Uterus (tissue), 4 donors: ENCODE results near the gene C8G. TPM values are rescaled to one million over a fixed set of nuclear protein-coding genes. Genes with fewer than 3 reads are reported as not detected.

ENCODE experiments used
- DNase-seq, 2 donors: peaks; one replicate each; pipeline ENCODE4 v3.0.0-alpha.2; 2019 to 2020
- H3K27ac ChIP-seq, 2 donors: fragments of 200-600 bp; sonication (generic); 1 replicate in 1 of 2; 2 replicates in 1 of 2; pipeline ENCODE4 v1.5.1; 2016 to 2018
- H3K27me3 ChIP-seq, 2 donors: fragments of 200-600 bp; sonication (generic); one replicate each; pipeline ENCODE4 v1.5.1; 2018 to 2019; ENCODE audit warnings: control low read depth in 1 of 2
- H3K36me3 ChIP-seq, 2 donors: fragments of 200-600 bp; sonication (generic); one replicate each; pipeline ENCODE4 v1.5.1; 2019; ENCODE audit warnings: control low read depth in 1 of 2
- H3K4me1 ChIP-seq, 2 donors: fragments of 200-600 bp; sonication (generic); one replicate each; pipeline ENCODE4 v1.5.1; 2018 to 2019; ENCODE audit warnings: control low read depth in 1 of 2
- H3K4me3 ChIP-seq, 2 donors: fragments of 200-600 bp; sonication (generic); 1 replicate in 1 of 2; 2 replicates in 1 of 2; pipeline ENCODE4 v1.5.1; 2018 to 2019; ENCODE audit warnings: mild to moderate bottlenecking in 1 of 2
- H3K9me3 ChIP-seq, 2 donors: fragments of 200-600 bp; sonication (generic); one replicate each; pipeline ENCODE4 v1.5.1; 2019; ENCODE audit warnings: control low read depth in 1 of 2
- POLR2A ChIP-seq, 2 donors: fragments of 450-650 bp; IDR thresholded peaks; one replicate each; pipeline ENCODE4 v1.6.1; 2016; ENCODE audit warnings: antibody characterized with exemption in 2 of 2, mild to moderate bottlenecking in 1 of 2, moderate library complexity in 1 of 2
- intact Hi-C: fragments of 100-400 bp; cut with DNase I; formaldehyde crosslinking; loops from one replicate; pipeline ENCODE4 v1.15.1; 2023; ENCODE audit warnings: low total_unique reads
- total RNA-seq, 4 donors: library from RNA; depleted of rRNA in 3 of 4; stranded (reverse); fragments of >200 nt in 3 of 4; gene quantifications; one replicate each; pipeline versions ENCODE4 v1.1.0 to v1.2.4, GENCODE V29; 2014 to 2023
- TF ChIP-seq, protein P1 (sequence below), 4 experiments: fragments of 200-600 bp in 2 of 4; fragments of 450-650 bp in 2 of 4; sonication (generic) in 2 of 4; IDR thresholded peaks; one replicate each; pipeline ENCODE4 v1.5.1; 2016 to 2019; ENCODE audit warnings: antibody characterized with exemption in 4 of 4, mild to moderate bottlenecking in 2 of 4, moderate library complexity in 1 of 4
- donor health status: DM: yes; HTN: yes; CAD: no.

Gene C8G
- total RNA-seq, 4 donors from 2014 or later: not detected

DNA sequence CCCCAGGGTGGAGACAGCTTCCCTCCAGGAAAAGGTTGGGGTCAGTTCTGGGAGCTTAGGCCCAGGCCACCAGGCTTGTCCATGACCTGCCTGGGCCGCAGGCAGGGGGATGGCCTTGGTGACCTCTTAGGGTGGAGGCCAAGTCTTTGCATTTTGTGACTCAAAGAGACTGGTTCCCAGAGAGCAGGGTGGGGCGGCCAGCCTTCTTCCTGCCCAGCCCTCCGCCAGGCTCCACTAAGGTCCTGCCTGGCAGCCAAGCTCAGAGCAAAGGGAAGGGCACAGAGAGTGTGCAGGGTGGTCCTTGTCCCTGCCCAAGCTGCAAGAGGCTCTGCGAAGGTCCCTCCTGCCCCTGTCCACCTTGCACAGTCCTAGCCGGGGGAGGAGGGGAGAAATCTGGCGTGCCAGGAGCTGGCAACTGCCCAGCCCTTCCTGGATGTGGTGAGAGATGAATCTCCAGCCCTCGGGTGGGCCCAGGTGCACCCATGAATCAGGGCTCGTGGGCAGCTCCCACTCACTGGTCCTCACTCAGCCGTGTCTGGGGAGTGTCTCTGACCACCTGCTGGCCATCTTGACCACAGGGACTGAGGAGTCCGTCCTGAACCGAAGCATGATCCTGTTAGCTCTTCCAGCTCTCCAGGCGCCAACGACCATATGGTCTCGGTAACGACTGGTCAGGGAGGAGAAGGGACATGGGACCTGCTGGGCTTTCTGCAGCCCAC lies 29.9 kb downstream of the C8G start:
- DNase-seq: no peak
- Histone ChIP-seq H3K36me3 (no peaks in the 10 kb centered on the region), H3K9me3 (no peaks in the 10 kb centered on the region), H3K4me3 (no peak overlapping the region), H3K4me1 (no peaks in the 10 kb centered on the region), H3K27ac (peak overlapping the region in 1 of 2 donors; percentile 49), H3K27me3 (no peaks in the 10 kb centered on the region)
- TF ChIP-seq, protein P1, sequence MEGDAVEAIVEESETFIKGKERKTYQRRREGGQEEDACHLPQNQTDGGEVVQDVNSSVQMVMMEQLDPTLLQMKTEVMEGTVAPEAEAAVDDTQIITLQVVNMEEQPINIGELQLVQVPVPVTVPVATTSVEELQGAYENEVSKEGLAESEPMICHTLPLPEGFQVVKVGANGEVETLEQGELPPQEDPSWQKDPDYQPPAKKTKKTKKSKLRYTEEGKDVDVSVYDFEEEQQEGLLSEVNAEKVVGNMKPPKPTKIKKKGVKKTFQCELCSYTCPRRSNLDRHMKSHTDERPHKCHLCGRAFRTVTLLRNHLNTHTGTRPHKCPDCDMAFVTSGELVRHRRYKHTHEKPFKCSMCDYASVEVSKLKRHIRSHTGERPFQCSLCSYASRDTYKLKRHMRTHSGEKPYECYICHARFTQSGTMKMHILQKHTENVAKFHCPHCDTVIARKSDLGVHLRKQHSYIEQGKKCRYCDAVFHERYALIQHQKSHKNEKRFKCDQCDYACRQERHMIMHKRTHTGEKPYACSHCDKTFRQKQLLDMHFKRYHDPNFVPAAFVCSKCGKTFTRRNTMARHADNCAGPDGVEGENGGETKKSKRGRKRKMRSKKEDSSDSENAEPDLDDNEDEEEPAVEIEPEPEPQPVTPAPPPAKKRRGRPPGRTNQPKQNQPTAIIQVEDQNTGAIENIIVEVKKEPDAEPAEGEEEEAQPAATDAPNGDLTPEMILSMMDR (IDR thresholded peaks at IDR 0.05): no peak
- TF ChIP-seq POLR2A (IDR thresholded peaks at IDR 0.05): no peak
- intact Hi-C loops: no loop called here

DNA sequence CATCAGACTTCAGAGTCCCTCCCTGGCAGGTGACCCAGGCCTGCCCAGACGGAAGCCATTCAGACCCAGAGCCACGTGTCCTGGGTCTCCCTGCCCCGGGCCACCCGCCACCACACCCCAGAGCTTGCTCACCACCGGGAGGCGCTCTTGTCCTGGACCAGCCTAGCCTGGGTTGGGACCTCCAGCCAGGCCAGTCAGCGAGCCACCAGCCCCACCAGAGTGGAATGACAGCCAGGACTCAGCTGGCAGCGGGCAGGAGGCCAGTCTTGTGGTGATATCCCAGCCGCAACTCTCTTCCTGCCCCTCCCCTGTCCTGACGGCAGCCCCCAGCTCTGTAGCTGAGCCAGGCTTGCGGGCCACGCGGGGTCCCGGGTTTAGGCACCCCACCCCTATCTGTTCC lies 30.6 kb downstream of the C8G start:
- TF ChIP-seq, protein P1 (IDR thresholded peaks at IDR 0.05): no peak
- TF ChIP-seq POLR2A (IDR thresholded peaks at IDR 0.05): no peak
- H3K27ac ChIP-seq: peak overlapping the region; percentile 8 to 49

DNA sequence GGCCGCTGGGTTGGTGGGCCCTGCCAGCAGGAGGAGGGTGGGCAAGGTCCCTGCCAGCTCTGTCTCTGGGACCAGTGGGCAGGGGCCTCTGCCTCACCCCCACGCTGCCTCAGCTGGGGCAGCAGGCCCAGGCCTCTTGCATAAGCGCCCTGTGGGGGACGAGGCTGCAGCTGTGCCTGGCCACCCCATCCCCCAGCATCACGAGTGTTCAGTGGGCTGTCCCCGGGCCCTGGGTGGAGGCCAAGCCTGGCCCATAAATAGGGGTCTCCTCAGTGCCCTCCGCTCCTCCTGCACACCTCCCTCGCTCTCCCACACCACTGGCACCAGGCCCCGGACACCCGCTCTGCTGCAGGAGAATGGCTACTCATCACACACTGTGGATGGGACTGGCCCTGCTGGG lies 32.2 kb downstream of the C8G start, which contains the start of gene PTGDS:
PTGDS (plus strand) TSS at position 282 of the 400 bp plus-strand sequence; CDS start at position 357, 75 bp downstream.
- TF ChIP-seq, protein P1 (IDR thresholded peaks at IDR 0.05): no peak
- no peak for TF ChIP-seq POLR2A (IDR thresholded peaks at IDR 0.05)
- H3K9me3 ChIP-seq: no peaks in the 10 kb centered on the region
- H3K36me3 ChIP-seq: no peaks in the 10 kb centered on the region
- peak within 1 kb of the TSS; percentile 28 to 32 for H3K4me3 ChIP-seq
- peak within 1 kb of the TSS; percentile 28 to 32 for H3K27ac ChIP-seq
- intact Hi-C loops: no loop called here
- peak; percentile 58 to 67 for DNase-seq
- H3K4me1 ChIP-seq: no peaks in the 10 kb centered on the region
- H3K27me3 ChIP-seq: no peaks in the 10 kb centered on the region

More for the DNA sequence above, 30.6 kb downstream of the C8G start:
- Histone ChIP-seq H3K4me1 (no peaks in the 10 kb centered on the region), H3K9me3 (no peaks in the 10 kb centered on the region), H3K4me3 (no peak overlapping the region), H3K36me3 (no peaks in the 10 kb centered on the region), H3K27me3 (no peaks in the 10 kb centered on the region)
- intact Hi-C loops: no loop called here
- DNase-seq: no peak

DNA sequence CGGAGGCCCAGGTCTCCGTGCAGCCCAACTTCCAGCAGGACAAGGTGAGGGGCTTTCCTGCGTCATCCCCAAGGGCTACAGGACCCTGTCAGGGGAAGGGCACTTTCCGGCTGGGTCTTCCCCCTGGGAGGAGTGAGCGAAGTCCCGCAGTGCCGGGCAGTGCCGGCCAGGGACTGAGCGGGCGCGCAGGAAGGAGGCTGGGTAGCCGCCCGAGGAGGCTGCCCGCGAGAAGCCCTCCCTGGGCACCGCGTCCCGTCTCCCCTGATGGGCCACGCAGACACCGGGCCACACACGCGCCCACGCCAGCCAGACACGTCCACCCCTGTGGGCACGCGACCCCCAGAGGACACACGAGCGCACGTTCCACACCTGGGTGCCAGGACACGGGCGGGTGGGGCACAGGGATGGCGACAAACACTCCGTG lies 32.6 kb downstream of the C8G start:
- no peaks in the 10 kb centered on the region for H3K4me1 ChIP-seq
- H3K9me3 ChIP-seq: no peaks in the 10 kb centered on the region
- H3K36me3 ChIP-seq: no peaks in the 10 kb centered on the region
- no peaks in the 10 kb centered on the region for H3K27me3 ChIP-seq
- TF ChIP-seq POLR2A (IDR thresholded peaks at IDR 0.05): no peak
- TF ChIP-seq, protein P1 (IDR thresholded peaks at IDR 0.05): no peak
- H3K27ac ChIP-seq: peak overlapping the region; percentile 28 to 32
- intact Hi-C loops: no loop called here
- H3K4me3 ChIP-seq: peak overlapping the region; percentile 28 to 32
- DNase-seq: no peak

DNA sequence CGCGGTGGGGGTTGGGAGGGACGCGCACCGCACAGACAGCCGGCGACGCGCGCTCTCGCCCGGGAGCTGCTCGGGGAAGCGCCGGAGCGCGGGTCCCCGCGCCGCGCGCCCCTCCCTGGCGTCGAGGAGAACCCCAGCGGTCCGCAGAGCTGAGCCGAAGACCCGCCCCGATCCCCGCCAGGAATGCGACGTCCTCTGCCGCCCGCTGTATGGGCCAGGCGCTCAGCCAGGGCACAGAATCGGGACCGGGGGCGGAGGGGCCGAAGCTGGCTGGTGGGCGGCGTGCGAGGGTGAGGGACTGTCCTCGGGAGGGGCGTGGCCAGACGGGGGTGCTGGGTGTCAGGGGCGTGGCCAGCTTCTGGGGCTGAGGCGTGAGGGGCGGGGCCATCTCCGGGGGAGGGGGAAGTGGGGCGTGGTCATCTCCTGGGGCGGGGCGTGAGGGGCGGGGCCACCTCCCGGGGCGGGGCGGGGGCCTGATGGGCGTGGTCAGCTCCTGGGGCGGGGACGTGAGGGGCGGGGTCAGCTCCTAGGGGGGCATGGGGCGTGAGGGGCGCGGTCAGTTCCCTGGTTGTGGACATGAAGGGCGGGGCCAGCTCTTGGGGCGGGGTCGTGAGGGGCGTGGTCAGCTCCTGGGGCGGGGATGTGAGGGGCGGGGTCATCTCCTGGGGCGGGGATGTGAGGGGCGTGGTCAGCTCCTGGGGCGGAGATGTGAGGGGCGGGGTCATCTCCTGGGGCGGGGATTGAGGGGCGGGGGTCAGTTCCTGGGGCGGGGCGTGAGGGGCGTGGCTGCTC lies 33.2 kb downstream of the C8G start:
- peak overlapping the region; percentile 28 to 32 for H3K4me3 ChIP-seq
- no peaks in the 10 kb centered on the region for H3K36me3 ChIP-seq
- no peaks in the 10 kb centered on the region for H3K27me3 ChIP-seq
- intact Hi-C loops: no loop called here
- no peaks in the 10 kb centered on the region for H3K4me1 ChIP-seq
- peak; percentile 61 to 62 for DNase-seq
- TF ChIP-seq, protein P1 (IDR thresholded peaks at IDR 0.05): peak in 1 of 4 experiments; percentile 3
- TF ChIP-seq POLR2A (IDR thresholded peaks at IDR 0.05): peak in 1 of 2 donors; percentile 21
- H3K9me3 ChIP-seq: no peaks in the 10 kb centered on the region
- H3K27ac ChIP-seq: peak overlapping the region; percentile 28 to 32
